T-helper 17 cell (primary cell): ENCODE measurements around the gene STARD13. TPM values are rescaled to one million over a fixed set of nuclear protein-coding genes. Genes with fewer than 3 reads are reported as not detected.

Experiments
- ATAC-seq: fragments of 150-1000 bp; cut with Tn5 transposase; 2 replicates; pipeline ENCODE4 v1.10.0; 2021; ENCODE audit warnings: mild to moderate bottlenecking, moderate library complexity
- DNase-seq, 3 donors: peaks; one replicate each; pipeline versions ENCODE4 v3.0.0 to v3.0.0-alpha.2; 2020 to 2021
- H3K9me3 ChIP-seq: one replicate; pipeline ENCODE4 v1.7.0; 2013; ENCODE audit warnings: low read length, mild to moderate bottlenecking; ENCODE audit not compliant: control insufficient read depth, poor library complexity, severe bottlenecking
- H3K27ac Mint-ChIP-seq: one replicate; pipeline ENCODE4 v1.8.0; 2022; ENCODE audit warnings: mild to moderate bottlenecking, moderate library complexity, mixed read lengths
- H3K27me3 Mint-ChIP-seq: one replicate; pipeline ENCODE4 v1.8.0; 2022; ENCODE audit warnings: mixed read lengths
- H3K36me3 Mint-ChIP-seq: one replicate; pipeline ENCODE4 v1.8.0; 2022; ENCODE audit warnings: low read depth, mixed read lengths
- H3K4me1 Mint-ChIP-seq: one replicate; pipeline ENCODE4 v1.8.0; 2022; ENCODE audit warnings: mild to moderate bottlenecking, mixed read lengths
- H3K4me3 Mint-ChIP-seq: one replicate; pipeline ENCODE4 v1.8.0; 2022; ENCODE audit warnings: mild to moderate bottlenecking, moderate library complexity, mixed read lengths
- total RNA-seq, 4 donors: library from RNA in 2 of 4; stranded (reverse) in 2 of 4; gene quantifications; one replicate each; pipeline ENCODE4 v1.2.3 and lab custom pipeline; 2022 to 2026

STARD13 gene
- total RNA-seq, 2 donors from 2014 or later = not detected

- peaks cover 49% of the 10 kb centered on the region for H3K27me3 Mint-ChIP-seq
- no peaks in the 10 kb centered on the region for H3K9me3 ChIP-seq
- no peaks in the 10 kb centered on the region for H3K36me3 Mint-ChIP-seq
- H3K4me3 Mint-ChIP-seq = no peak overlapping the region
- ATAC-seq = no peak
- H3K4me1 Mint-ChIP-seq = peaks cover 3% of the 10 kb centered on the region
- no peak overlapping the region for H3K27ac Mint-ChIP-seq
- DNase-seq = no peak
Measured at GRCh38 chr13:33110386-33110712, 175.2 kb downstream of the STARD13 start.

- no peak overlapping the region for H3K27ac Mint-ChIP-seq
- peaks cover 3% of the 10 kb centered on the region for H3K4me1 Mint-ChIP-seq
- no peaks in the 10 kb centered on the region for H3K36me3 Mint-ChIP-seq
- peaks cover 45% of the 10 kb centered on the region for H3K27me3 Mint-ChIP-seq
- DNase-seq (no peak), ATAC-seq (no peak)
- H3K9me3 ChIP-seq = no peaks in the 10 kb centered on the region
- no peak overlapping the region for H3K4me3 Mint-ChIP-seq
Measured at GRCh38 chr13:33109801-33110200, 175.8 kb downstream of the STARD13 start.

GRCh38 chr13:33109271-33109697 lies 176.3 kb downstream of the STARD13 start:
- Mint-ChIP-seq H3K4me1 (peaks cover 3% of the 10 kb centered on the region), H3K27me3 (peaks cover 48% of the 10 kb centered on the region), H3K36me3 (no peaks in the 10 kb centered on the region), H3K4me3 (no peak overlapping the region), H3K27ac (no peak overlapping the region)
- H3K9me3 ChIP-seq = no peaks in the 10 kb centered on the region
- DNase-seq = no peak
- ATAC-seq = no peak

GRCh38 chr13:33108620-33109019 lies 176.9 kb downstream of the STARD13 start:
- Mint-ChIP-seq H3K4me1 (peaks cover 3% of the 10 kb centered on the region), H3K27ac (no peak overlapping the region), H3K27me3 (peaks cover 49% of the 10 kb centered on the region), H3K36me3 (no peaks in the 10 kb centered on the region), H3K4me3 (no peak overlapping the region)
- ATAC-seq = no peak
- no peak for DNase-seq
- no peaks in the 10 kb centered on the region for H3K9me3 ChIP-seq

GRCh38 chr13:33107361-33107760 lies 178.2 kb downstream of the STARD13 start:
- H3K27ac Mint-ChIP-seq = no peak overlapping the region
- no peaks in the 10 kb centered on the region for H3K9me3 ChIP-seq
- DNase-seq (no peak), ATAC-seq (no peak)
- no peak overlapping the region for H3K4me3 Mint-ChIP-seq
- peaks cover 51% of the 10 kb centered on the region for H3K27me3 Mint-ChIP-seq
- H3K4me1 Mint-ChIP-seq = peaks cover 3% of the 10 kb centered on the region
- no peaks in the 10 kb centered on the region for H3K36me3 Mint-ChIP-seq

GRCh38 chr13:33106656-33107360 lies 178.7 kb downstream of the STARD13 start:
- Mint-ChIP-seq H3K4me3 (no peak overlapping the region), H3K4me1 (peaks cover 3% of the 10 kb centered on the region), H3K27ac (no peak overlapping the region), H3K27me3 (peaks cover 55% of the 10 kb centered on the region), H3K36me3 (no peaks in the 10 kb centered on the region)
- DNase-seq (no peak), ATAC-seq (no peak)
- no peaks in the 10 kb centered on the region for H3K9me3 ChIP-seq

- DNase-seq = no peak
- Mint-ChIP-seq H3K4me3 (no peak overlapping the region), H3K36me3 (no peaks in the 10 kb centered on the region), H3K27ac (no peak overlapping the region), H3K4me1 (peaks cover 3% of the 10 kb centered on the region), H3K27me3 (peaks cover 55% of the 10 kb centered on the region)
- ATAC-seq = no peak
- H3K9me3 ChIP-seq = no peaks in the 10 kb centered on the region
Measured at GRCh38 chr13:33105387-33106005, 180.1 kb downstream of the STARD13 start.

GRCh38 chr13:33103457-33103856 lies 182.1 kb downstream of the STARD13 start:
- H3K27me3 Mint-ChIP-seq = peaks cover 51% of the 10 kb centered on the region
- no peak overlapping the region for H3K27ac Mint-ChIP-seq
- ATAC-seq (no peak), DNase-seq (no peak)
- peaks cover 3% of the 10 kb centered on the region for H3K4me1 Mint-ChIP-seq
- no peak overlapping the region for H3K4me3 Mint-ChIP-seq
- H3K36me3 Mint-ChIP-seq = no peaks in the 10 kb centered on the region
- H3K9me3 ChIP-seq = no peaks in the 10 kb centered on the region

GRCh38 chr13:33101835-33102234 lies 183.7 kb downstream of the STARD13 start:
- Mint-ChIP-seq H3K4me1 (peaks cover 3% of the 10 kb centered on the region), H3K27ac (no peak overlapping the region), H3K36me3 (no peaks in the 10 kb centered on the region), H3K4me3 (no peak overlapping the region), H3K27me3 (peaks cover 35% of the 10 kb centered on the region)
- no peaks in the 10 kb centered on the region for H3K9me3 ChIP-seq
- DNase-seq (no peak), ATAC-seq (no peak)

- Mint-ChIP-seq H3K4me3 (no peak overlapping the region), H3K36me3 (no peaks in the 10 kb centered on the region), H3K27ac (no peak overlapping the region), H3K27me3 (peaks cover 27% of the 10 kb centered on the region), H3K4me1 (no peaks in the 10 kb centered on the region)
- ATAC-seq (no peak), DNase-seq (no peak)
- H3K9me3 ChIP-seq = no peaks in the 10 kb centered on the region
Measured at GRCh38 chr13:33100886-33101285, 184.7 kb downstream of the STARD13 start.

GRCh38 chr13:33099860-33100259 lies 185.7 kb downstream of the STARD13 start:
- DNase-seq (no peak), ATAC-seq (no peak)
- no peak overlapping the region for H3K27ac Mint-ChIP-seq
- H3K4me3 Mint-ChIP-seq = no peak overlapping the region
- H3K27me3 Mint-ChIP-seq = peaks cover 21% of the 10 kb centered on the region
- H3K9me3 ChIP-seq = no peaks in the 10 kb centered on the region
- no peaks in the 10 kb centered on the region for H3K36me3 Mint-ChIP-seq
- no peaks in the 10 kb centered on the region for H3K4me1 Mint-ChIP-seq

GRCh38 chr13:33096886-33097605 lies 188.5 kb downstream of the STARD13 start:
- no peaks in the 10 kb centered on the region for H3K4me1 Mint-ChIP-seq
- H3K27ac Mint-ChIP-seq = no peak overlapping the region
- DNase-seq (no peak), ATAC-seq (no peak)
- H3K36me3 Mint-ChIP-seq = no peaks in the 10 kb centered on the region
- peaks cover 12% of the 10 kb centered on the region for H3K27me3 Mint-ChIP-seq
- no peak overlapping the region for H3K4me3 Mint-ChIP-seq
- no peaks in the 10 kb centered on the region for H3K9me3 ChIP-seq

GRCh38 chr13:33092073-33092987 lies 193.2 kb downstream of the STARD13 start:
- no peak overlapping the region for H3K4me3 Mint-ChIP-seq
- ATAC-seq (no peak), DNase-seq (no peak)
- H3K36me3 Mint-ChIP-seq = no peaks in the 10 kb centered on the region
- H3K27ac Mint-ChIP-seq = no peak overlapping the region
- peaks cover 30% of the 10 kb centered on the region for H3K27me3 Mint-ChIP-seq
- no peaks in the 10 kb centered on the region for H3K9me3 ChIP-seq
- no peaks in the 10 kb centered on the region for H3K4me1 Mint-ChIP-seq
